HG03095 (cell line): ENCODE results near the gene ANGPTL8.

Experiments used
- ATAC-seq: cut with Tn5 transposase; IDR thresholded peaks from one replicate; pipeline ENCODE4 v1.9.1; 2021; ENCODE audit warnings: moderate library complexity; ENCODE audit not compliant: unreplicated experiment

ANGPTL8 gene

GRCh38 chr19:11236324-11237301 lies 2.8 kb upstream of the ANGPTL8 start:
- ATAC-seq, result no peak

DNA sequence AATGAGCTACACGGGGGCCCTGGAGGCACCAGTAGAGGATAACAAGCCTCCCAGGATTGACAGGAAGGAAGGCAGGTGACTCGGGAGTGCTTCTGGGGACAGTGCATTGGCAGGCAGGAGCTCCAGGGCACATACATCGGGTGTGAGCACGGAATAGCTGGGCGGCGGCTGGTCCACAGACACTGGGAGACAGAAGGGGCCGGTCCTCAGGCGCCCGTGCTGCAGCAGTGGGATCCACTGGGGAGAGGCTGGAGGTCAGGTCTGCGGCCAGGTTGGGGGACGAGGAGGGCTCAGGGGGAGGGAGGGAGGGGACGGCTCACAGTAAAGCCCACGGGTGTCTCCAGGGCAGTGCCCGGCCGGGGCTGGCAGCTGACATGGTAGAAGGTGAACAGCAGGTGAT lies 2.1 kb upstream of the ANGPTL8 start:
- ATAC-seq, result no peak

GRCh38 chr19:11238041-11238440 lies 1.4 kb upstream of the ANGPTL8 start:
- no peak for ATAC-seq

DNA sequence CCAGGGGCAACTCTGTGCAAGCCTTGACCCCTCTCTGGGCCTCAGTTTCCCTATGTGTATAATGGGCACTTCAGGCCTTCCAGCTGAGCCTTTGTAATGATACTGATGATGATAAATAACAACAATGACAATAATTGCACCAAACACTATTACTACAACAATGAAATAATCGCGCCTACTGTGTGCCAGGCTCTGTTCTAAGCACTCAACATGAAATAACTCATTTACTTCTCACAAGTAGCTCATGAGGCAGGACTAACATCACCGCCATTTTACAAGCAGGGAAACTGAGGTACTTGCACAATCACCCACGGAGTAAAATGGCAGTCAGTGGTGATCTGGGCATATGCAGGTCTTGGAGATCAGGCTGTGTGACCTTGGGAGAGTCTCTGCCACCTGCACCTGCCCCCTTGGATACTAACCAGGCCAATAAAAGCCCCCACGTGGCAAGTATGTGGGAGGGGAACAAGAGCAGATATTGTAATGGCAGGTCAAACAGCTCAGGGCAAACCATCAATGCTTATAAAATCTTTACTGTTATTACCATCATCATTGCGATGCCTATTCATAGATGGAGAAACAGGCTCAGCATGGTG lies 540 bp upstream of the ANGPTL8 start:
- ATAC-seq, result no peak

DNA sequence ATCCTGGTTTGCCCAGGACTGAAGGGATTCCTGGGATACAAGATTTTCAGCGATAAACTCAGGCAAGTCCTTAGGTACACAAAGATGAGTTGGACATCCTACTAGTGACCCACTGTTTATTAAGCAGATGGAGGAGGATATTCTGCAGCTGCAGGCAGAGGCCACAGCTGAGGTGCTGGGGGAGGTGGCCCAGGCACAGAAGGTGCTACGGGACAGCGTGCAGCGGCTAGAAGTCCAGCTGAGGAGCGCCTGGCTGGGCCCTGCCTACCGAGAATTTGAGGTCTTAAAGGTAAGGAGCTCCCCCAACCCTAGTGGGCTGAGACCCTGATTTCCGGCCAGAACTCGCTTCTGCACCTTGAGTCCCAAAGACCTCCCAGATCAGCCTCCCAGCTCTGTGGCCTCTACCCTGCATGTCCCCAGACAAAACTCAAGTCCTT lies 607 bp downstream of the ANGPTL8 start:
- no peak for ATAC-seq

- ATAC-seq, result no peak
Observed at GRCh38 chr19:11242025-11242424, 2.6 kb downstream of the ANGPTL8 start.

- no peak for ATAC-seq
Observed at GRCh38 chr19:11242864-11243797, 3.7 kb downstream of the ANGPTL8 start.

DNA sequence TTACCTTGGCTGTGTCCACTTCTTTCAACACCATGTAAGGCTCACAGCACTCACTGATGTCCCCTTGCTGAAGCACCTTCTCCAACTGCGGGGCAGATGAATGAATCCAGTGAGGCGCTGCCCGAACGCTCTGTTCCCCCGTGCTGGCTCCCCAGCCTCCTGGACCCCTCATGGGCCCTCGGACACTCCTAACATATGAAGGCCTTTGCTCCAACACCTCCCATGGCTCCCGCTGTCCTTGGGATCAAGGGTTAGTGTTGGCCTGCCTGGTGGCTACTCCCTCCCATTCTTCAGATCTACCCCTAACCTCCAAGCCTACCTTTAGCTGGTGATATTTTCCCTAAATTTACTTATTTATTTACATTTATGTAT lies 4.4 kb downstream of the ANGPTL8 start:
- ATAC-seq, result no peak

GRCh38 chr19:11244846-11245589 lies 5.6 kb downstream of the ANGPTL8 start:
- ATAC-seq, result no peak

DNA sequence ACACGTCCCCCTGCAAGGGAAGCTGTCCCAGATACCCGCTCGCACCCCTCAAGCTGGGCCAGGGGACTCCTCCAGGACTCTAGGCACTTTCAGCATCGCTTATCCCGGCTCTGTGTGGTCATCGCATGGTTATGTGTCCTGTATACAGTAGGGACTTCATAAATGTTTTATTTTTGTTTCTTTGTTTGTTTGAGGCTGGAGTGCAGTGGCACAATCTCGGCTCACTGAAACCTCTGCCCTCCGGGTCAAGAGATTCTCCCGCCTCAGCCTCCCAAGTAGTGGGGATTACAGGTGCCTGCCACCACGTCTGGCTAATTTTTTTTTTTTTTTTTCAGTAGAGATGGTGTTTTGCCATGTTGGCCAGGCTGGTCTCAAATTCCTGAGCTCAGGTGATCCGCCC lies 7.5 kb downstream of the ANGPTL8 start:
- no peak for ATAC-seq

- no peak for ATAC-seq
Observed at GRCh38 chr19:11247391-11247790, 8.0 kb downstream of the ANGPTL8 start.

DNA sequence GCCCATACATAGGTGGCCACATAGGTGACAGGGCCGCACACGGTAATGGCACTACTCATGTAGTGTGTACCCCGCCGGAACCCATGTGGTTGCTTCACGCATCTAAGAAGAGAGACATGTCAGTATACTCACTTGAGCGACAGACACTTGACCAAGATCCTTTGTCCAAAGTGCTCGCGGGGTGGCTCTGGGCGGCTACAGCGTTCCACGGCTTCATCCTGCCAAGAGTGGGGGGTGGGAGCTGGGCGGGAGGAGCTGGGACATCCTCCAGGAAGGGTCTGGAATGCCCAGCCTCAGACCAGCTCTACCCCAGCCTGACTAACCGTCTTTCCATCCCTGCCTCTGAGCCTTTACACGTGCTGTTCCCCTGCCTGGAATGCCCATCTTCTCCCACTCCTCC lies 8.5 kb downstream of the ANGPTL8 start:
- no peak for ATAC-seq

GRCh38 chr19:11248852-11249251 lies 9.4 kb downstream of the ANGPTL8 start:
- no peak for ATAC-seq

GRCh38 chr19:11251217-11251616 lies 11.8 kb downstream of the ANGPTL8 start:
- ATAC-seq, result no peak

- no peak for ATAC-seq
Observed at GRCh38 chr19:11251650-11252314, 12.4 kb downstream of the ANGPTL8 start.

- ATAC-seq, result no peak
Observed at GRCh38 chr19:11252665-11253355, 13.4 kb downstream of the ANGPTL8 start.

GRCh38 chr19:11254666-11255065 lies 15.2 kb downstream of the ANGPTL8 start:
- no peak for ATAC-seq

DNA sequence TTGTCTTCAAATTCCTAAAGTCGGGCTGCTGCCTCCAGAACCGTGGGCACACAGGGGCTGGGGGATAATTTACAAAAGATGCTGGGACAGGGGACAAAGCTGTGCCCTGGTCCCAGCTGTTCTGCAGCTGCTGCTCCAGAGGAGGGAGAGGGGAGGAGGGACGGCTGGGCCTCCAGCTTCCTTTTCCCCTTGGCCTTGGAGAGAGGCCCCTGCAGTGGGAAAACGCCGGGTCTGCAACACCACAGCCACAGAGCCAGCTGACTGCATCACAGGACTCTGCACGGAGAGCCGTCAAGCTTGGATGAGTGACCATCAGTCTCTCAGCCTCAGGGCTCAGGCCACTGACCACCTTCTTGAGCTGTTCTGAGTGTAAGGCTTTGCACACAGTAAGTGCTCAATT lies 16.8 kb downstream of the ANGPTL8 start:
- ATAC-seq, result no peak

DNA sequence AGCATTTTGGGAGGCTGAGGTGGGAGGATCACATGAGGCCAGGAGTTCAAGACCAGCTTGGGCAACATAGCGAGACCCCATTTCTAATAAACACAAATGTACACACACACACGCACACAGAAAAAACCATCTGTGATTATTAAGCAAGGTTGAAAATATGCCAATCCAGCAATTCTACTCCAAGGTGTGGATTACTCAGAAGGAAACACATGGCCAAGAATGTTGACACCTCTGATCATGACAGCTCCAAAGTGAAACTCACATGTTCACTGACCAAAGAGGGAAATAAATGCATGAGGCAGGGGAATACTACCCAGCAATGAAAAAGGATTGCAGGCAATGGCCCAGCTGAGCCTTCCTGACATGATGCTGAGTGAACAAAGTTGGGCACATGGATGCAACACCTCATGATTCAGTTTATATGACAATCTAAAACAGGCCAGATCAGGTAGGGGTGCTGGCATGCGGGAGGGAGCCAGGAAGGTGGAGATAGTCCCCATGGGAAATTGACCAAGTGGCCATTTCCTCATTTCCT lies 18.5 kb downstream of the ANGPTL8 start:
- ATAC-seq, result no peak
